ENCODE data around the gene MISP3. TPM values are rescaled to one million over a fixed set of nuclear protein-coding genes. Genes with fewer than 3 reads are reported as not detected.

Gene MISP3
- total and polyA plus RNA-seq, 2 experiments from 2014 or later = 1.9 to 2.4 TPM

- Mint-ChIP-seq H3K9me3 (peaks cover 15% of the 10 kb centered on the region), H3K36me3 (ENCODE audit: low read depth) (peaks cover 20% of the 10 kb centered on the region), H3K4me3 (no peak overlapping the region), H3K27ac (no peak overlapping the region), H3K27me3 (ENCODE audit: insufficient read depth, low read depth, poor library complexity) (peaks cover 18% of the 10 kb centered on the region), H3K4me1 (peaks cover 8% of the 10 kb centered on the region; the same call in 2 of the 3 replicates)
- no peaks in the 10 kb centered on the region for H3K9me2 ChIP-seq (ENCODE audit: insufficient read depth)
- no peak for DNase-seq (ENCODE audit: low spot score)
- no peak for ATAC-seq
- no peak overlapping the region for H2AFZ ChIP-seq
- H3K4me2 ChIP-seq = no peak overlapping the region
- no peaks in the 10 kb centered on the region for H3K27me3 ChIP-seq (ENCODE audit: insufficient read depth)
- no peaks in the 10 kb centered on the region for H3K36me3 ChIP-seq (ENCODE audit: insufficient read depth)
- H3K27ac ChIP-seq (ENCODE audit: low read depth) = no peak overlapping the region
- H3K79me2 ChIP-seq (replicated peaks; ENCODE audit: insufficient read depth) = no peaks in the 10 kb centered on the region
- H3K4me3 ChIP-seq = no peak overlapping the region
- H3F3A ChIP-seq (replicated peaks; ENCODE audit: low read depth) = 0 out of 2 replicates have a peak, but pooled peaks cover 24% of the 10 kb centered on the region
- TF ChIP-seq ZNF462 (CRISPR knock-in tag; IDR thresholded peaks at IDR 0.05) = no peak
- TF ChIP-seq NANOG (IDR thresholded peaks at IDR 0.05; ENCODE audit: borderline replicate concordance) = no peak
- no peak for TF ChIP-seq EZH2phosphoT487 (IDR thresholded peaks at IDR 0.05; ENCODE audit: unreplicated experiment)
- TF ChIP-seq REST (IDR thresholded peaks at IDR 0.05; ENCODE audit: unreplicated experiment) = no peak
- no peak for TF ChIP-seq ZNF331 (CRISPR knock-in tag; IDR thresholded peaks at IDR 0.05; ENCODE audit: low read depth)
- no peak for TF ChIP-seq ZNF114 (CRISPR knock-in tag; IDR thresholded peaks at IDR 0.05)
- TF ChIP-seq POLR2AphosphoS5 (IDR thresholded peaks at IDR 0.05; ENCODE audit: low read depth) = no peak
- no peak for TF ChIP-seq JUNB (IDR thresholded peaks at IDR 0.05; ENCODE audit: unreplicated experiment)
- TF ChIP-seq EZH2 (IDR thresholded peaks at IDR 0.05; ENCODE audit: low read depth, unreplicated experiment) = no peak
- no peak for TF ChIP-seq CREB1 (CRISPR knock-in tag; IDR thresholded peaks at IDR 0.05; ENCODE audit: low read depth)
- no peak for TF ChIP-seq ETS1 (IDR thresholded peaks at IDR 0.05)
- no peak for TF ChIP-seq STAT1 (IDR thresholded peaks at IDR 0.05; ENCODE audit: unreplicated experiment)
- no peak for TF ChIP-seq CTCF (conservative IDR thresholded peaks at IDR 0.05; ENCODE audit: low read depth in 2 of 2)
- peaks cover 3% of the 10 kb centered on the region for H3K4me1 ChIP-seq (ENCODE audit: insufficient read depth)
- H4K20me1 ChIP-seq (replicated peaks; ENCODE audit: insufficient read depth) = no peaks in the 10 kb centered on the region; the same call in 1 of the 2 replicates
Measured at GRCh38 chr19:14094854-14095253, 22.3 kb downstream of the MISP3 start.

Data from GM23338 (cell line).